GM19099 (cell line): ENCODE results near the gene WDFY4.

Experiments
- POLR2A ChIP-seq: IDR thresholded peaks from 3 replicates; pipeline ENCODE4 v1.6.1; 2011; ENCODE audit warnings: low read depth; ENCODE audit not compliant: insufficient read length; ENCODE audit errors: extremely low read depth

WDFY4 gene

GRCh38 chr10:48820231-48820630 is 135.6 kb downstream of the WDFY4 start:
- no peak for TF ChIP-seq POLR2A

- TF ChIP-seq POLR2A, result no peak
These were observed 136.0 kb downstream of the WDFY4 start for GRCh38 chr10:48820699-48821098.

- peak; percentile 28 for TF ChIP-seq POLR2A
These were observed 136.4 kb downstream of the WDFY4 start for GRCh38 chr10:48821111-48821510.

- no peak for TF ChIP-seq POLR2A
These were observed 137.0 kb downstream of the WDFY4 start for GRCh38 chr10:48821692-48822091.

- TF ChIP-seq POLR2A, result no peak
These were observed 149.0 kb downstream of the WDFY4 start for GRCh38 chr10:48833674-48834073.

- TF ChIP-seq POLR2A, result no peak
These were observed 149.7 kb downstream of the WDFY4 start for GRCh38 chr10:48834189-48834965.

- no peak for TF ChIP-seq POLR2A
These were observed 151.1 kb downstream of the WDFY4 start for GRCh38 chr10:48835781-48836180.

GRCh38 chr10:48836605-48837004 is 151.9 kb downstream of the WDFY4 start:
- no peak for TF ChIP-seq POLR2A

GRCh38 chr10:48838834-48839233 is 154.2 kb downstream of the WDFY4 start:
- no peak for TF ChIP-seq POLR2A

- TF ChIP-seq POLR2A, result no peak
These were observed 155.4 kb downstream of the WDFY4 start for GRCh38 chr10:48839809-48840679.

GRCh38 chr10:48842231-48842630 is 157.6 kb downstream of the WDFY4 start:
- no peak for TF ChIP-seq POLR2A

GRCh38 chr10:48843198-48843597 is 158.5 kb downstream of the WDFY4 start:
- TF ChIP-seq POLR2A, result no peak

- no peak for TF ChIP-seq POLR2A
These were observed 159.9 kb downstream of the WDFY4 start for GRCh38 chr10:48844616-48845015.

- no peak for TF ChIP-seq POLR2A
These were observed 160.8 kb downstream of the WDFY4 start for GRCh38 chr10:48845512-48845911.

GRCh38 chr10:48847691-48848090 is 163.0 kb downstream of the WDFY4 start:
- TF ChIP-seq POLR2A, result no peak

- no peak for TF ChIP-seq POLR2A
These were observed 172.2 kb downstream of the WDFY4 start for GRCh38 chr10:48856855-48857254.
